KMS-11 (cell line): Measurements from ENCODE around the gene RNASEH1.

ENCODE experiments used
- H2AFZ ChIP-seq: fragments of 200-600 bp; sonication (generic); 2 replicates; pipeline ENCODE4 v1.6.1; 2016; ENCODE audit warnings: antibody characterized with exemption, mixed run types, low read depth
- H3K27ac ChIP-seq: fragments of 200-600 bp; sonication (generic); 2 replicates; pipeline ENCODE4 v1.6.1; 2016; ENCODE audit warnings: mild to moderate bottlenecking, mixed run types
- H3K27me3 ChIP-seq: fragments of 200-600 bp; sonication (generic); 2 replicates; pipeline ENCODE4 v1.6.1; 2017; ENCODE audit warnings: mild to moderate bottlenecking, low read depth, mixed run types, moderate library complexity; ENCODE audit not compliant: insufficient read depth
- H3K36me3 ChIP-seq: fragments of 200-600 bp; sonication (generic); 2 replicates; pipeline ENCODE4 v1.6.1; 2017; ENCODE audit warnings: mild to moderate bottlenecking, mixed run types; ENCODE audit not compliant: insufficient read depth
- H3K4me1 ChIP-seq: fragments of 200-600 bp; sonication (generic); 2 replicates; pipeline ENCODE4 v1.6.1; 2016; ENCODE audit warnings: mild to moderate bottlenecking, low read depth, mixed run types; ENCODE audit not compliant: poor library complexity, severe bottlenecking
- H3K4me2 ChIP-seq: fragments of 200-600 bp; sonication (generic); 2 replicates; pipeline ENCODE4 v1.7.0; 2016; ENCODE audit warnings: mild to moderate bottlenecking, mixed run types
- H3K4me3 ChIP-seq: fragments of 200-600 bp; sonication (generic); IDR thresholded peaks from 2 replicates; pipeline ENCODE4 v1.6.1; 2017; ENCODE audit warnings: low read depth, low read length, mixed read lengths; ENCODE audit not compliant: insufficient read depth
- H3K79me2 ChIP-seq: fragments of 200-600 bp; sonication (generic); 2 replicates; pipeline ENCODE4 v1.6.1; 2016; ENCODE audit warnings: low read depth, mixed run types; ENCODE audit not compliant: insufficient read depth
- H3K9ac ChIP-seq: fragments of 200-600 bp; sonication (generic); 2 replicates; pipeline ENCODE4 v1.6.1; 2016; ENCODE audit warnings: mild to moderate bottlenecking, mixed run types
- H4K20me1 ChIP-seq: fragments of 200-600 bp; sonication (generic); 2 replicates; pipeline ENCODE4 v1.6.1; 2016; ENCODE audit warnings: mild to moderate bottlenecking, mixed run types; ENCODE audit not compliant: insufficient read depth
- TF ChIP-seq, protein P1 (sequence below): fragments of 200-600 bp; sonication (generic); conservative IDR thresholded peaks from 2 replicates; pipeline ENCODE4 v1.6.1; 2017; ENCODE audit warnings: low read depth, mild to moderate bottlenecking, antibody characterized with exemption, low read length, moderate library complexity, mixed read lengths

RNASEH1 gene

DNA sequence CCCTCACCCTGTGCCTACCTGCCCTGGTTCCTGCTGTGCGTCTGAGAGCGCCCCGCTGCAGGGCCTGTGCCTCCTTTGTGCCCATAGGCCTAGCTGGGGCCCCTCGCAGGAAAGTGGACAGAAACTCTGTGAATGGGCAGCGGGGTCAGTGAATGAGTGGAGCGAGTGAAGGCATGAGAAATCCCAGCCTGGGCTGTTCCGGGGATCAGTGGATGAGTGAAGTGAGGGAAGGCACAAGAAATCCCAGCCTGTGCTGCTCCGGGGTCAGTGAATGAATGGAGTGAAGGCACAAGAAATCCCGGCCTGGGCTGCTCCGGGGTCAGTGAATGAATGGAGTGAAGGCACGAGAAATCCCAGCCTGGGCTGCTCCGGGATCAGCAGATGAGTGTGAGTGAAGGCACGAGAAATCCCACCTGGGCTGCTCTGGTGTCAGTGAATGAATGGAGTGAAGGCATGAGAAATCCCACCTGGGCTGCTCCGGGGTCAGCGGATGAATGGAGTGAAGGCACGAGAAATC lies 38.8 kb upstream of the RNASEH1 start:
- Histone ChIP-seq H3K27ac (no peak overlapping the region), H3K79me2 (no peaks in the 10 kb centered on the region), H3K4me1 (no peaks in the 10 kb centered on the region), H4K20me1 (no peaks in the 10 kb centered on the region), H3K4me2 (no peak overlapping the region), H2AFZ (no peak overlapping the region), H3K4me3 (no peak overlapping the region), H3K27me3 (no peaks in the 10 kb centered on the region), H3K9ac (no peak overlapping the region), H3K36me3 (no peaks in the 10 kb centered on the region)
- TF ChIP-seq, protein P1, sequence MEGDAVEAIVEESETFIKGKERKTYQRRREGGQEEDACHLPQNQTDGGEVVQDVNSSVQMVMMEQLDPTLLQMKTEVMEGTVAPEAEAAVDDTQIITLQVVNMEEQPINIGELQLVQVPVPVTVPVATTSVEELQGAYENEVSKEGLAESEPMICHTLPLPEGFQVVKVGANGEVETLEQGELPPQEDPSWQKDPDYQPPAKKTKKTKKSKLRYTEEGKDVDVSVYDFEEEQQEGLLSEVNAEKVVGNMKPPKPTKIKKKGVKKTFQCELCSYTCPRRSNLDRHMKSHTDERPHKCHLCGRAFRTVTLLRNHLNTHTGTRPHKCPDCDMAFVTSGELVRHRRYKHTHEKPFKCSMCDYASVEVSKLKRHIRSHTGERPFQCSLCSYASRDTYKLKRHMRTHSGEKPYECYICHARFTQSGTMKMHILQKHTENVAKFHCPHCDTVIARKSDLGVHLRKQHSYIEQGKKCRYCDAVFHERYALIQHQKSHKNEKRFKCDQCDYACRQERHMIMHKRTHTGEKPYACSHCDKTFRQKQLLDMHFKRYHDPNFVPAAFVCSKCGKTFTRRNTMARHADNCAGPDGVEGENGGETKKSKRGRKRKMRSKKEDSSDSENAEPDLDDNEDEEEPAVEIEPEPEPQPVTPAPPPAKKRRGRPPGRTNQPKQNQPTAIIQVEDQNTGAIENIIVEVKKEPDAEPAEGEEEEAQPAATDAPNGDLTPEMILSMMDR = no peak

DNA sequence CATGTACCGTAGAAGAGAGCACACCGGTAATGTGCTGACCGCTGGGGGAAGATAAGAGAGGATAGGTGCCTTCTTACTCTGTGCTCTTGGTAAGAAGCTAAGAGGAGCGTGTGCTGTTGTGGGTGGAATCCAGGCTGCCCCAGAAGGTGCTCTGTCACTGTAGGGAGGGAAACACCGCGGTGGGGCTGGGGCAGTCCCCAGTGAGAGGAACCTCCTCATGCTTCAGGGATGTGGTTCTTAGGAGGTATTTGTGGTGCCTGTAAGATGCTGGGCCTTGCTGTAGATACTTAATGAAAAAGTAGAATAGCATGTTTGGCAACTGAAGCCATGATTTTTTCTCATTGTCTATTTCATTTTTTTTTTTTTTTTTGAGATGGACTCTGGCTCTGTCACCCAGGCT lies 37.9 kb upstream of the RNASEH1 start:
- no peaks in the 10 kb centered on the region for H3K27me3 ChIP-seq

GRCh38 chr2:3595404-3595803 lies 37.3 kb upstream of the RNASEH1 start:
- TF ChIP-seq, protein P1 = no peak
- no peak overlapping the region for H3K4me2 ChIP-seq
- H3K36me3 ChIP-seq = no peaks in the 10 kb centered on the region
- H3K27me3 ChIP-seq = no peaks in the 10 kb centered on the region
- no peaks in the 10 kb centered on the region for H3K4me1 ChIP-seq
- no peaks in the 10 kb centered on the region for H4K20me1 ChIP-seq
- H2AFZ ChIP-seq = no peak overlapping the region
- no peak overlapping the region for H3K4me3 ChIP-seq
- H3K79me2 ChIP-seq = no peaks in the 10 kb centered on the region
- H3K27ac ChIP-seq = no peak overlapping the region
- no peak overlapping the region for H3K9ac ChIP-seq

More for the DNA sequence above, 37.9 kb upstream of the RNASEH1 start:
- no peak overlapping the region for H3K9ac ChIP-seq
- no peak overlapping the region for H3K27ac ChIP-seq
- H3K4me2 ChIP-seq = no peak overlapping the region
- no peak overlapping the region for H3K4me3 ChIP-seq
- no peaks in the 10 kb centered on the region for H3K4me1 ChIP-seq
- TF ChIP-seq, protein P1 = no peak
- H3K36me3 ChIP-seq = no peaks in the 10 kb centered on the region
- H4K20me1 ChIP-seq = no peaks in the 10 kb centered on the region
- H3K79me2 ChIP-seq = no peaks in the 10 kb centered on the region
- no peak overlapping the region for H2AFZ ChIP-seq

DNA sequence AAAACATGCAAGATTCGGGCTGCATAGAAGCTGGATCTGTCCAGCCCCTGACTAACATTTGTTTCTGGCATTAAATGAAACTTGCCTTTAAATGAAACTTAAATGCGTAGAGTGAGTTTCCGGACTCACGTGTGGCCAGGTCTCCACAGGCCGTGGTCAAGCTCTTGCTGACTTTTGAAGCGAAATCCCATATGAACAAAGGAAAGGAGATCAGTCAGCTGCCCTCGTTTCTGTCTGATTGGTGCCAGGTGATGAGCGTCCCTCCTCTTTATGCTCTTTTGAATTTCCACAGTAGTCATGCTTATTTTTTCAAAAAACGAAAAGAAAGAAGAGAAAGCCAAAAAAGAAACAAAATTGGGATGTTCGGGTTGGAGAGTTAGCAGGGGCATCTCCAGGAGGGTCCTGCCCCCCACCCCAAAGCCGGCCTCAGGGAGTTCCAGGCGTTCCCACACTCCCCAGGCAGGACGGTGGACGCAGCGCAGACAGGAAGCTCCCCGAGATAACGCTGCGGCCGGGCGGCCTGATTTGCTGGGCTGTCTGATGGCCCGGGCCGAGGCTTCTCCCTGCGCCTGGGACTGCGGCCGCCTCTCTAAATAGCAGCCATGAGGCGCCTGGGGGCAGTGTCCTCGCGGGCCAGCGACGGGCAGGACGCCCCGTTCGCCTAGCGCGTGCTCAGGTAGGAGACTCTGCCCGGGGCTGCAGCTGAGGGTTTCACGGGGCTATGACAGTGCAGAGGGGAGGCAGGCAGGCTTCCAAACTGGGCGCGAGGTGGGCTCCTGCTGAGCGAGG lies 36.6 kb upstream of the RNASEH1 start, which contains the start of gene COLEC11:
TSS of gene COLEC11 (plus strand) at position 620 of the 789 bp plus-strand sequence. CDS start 9,229 bp downstream, outside the sequence.
- Histone ChIP-seq H3K9ac (no peak within 1 kb of the TSS), H3K4me3 (no peak within 1 kb of the TSS), H3K79me2 (no peaks in the 10 kb centered on the region), H3K27me3 (no peaks in the 10 kb centered on the region), H2AFZ (no peak within 1 kb of the TSS), H3K4me2 (no peak within 1 kb of the TSS), H3K36me3 (no peaks in the 10 kb centered on the region), H4K20me1 (no peaks in the 10 kb centered on the region), H3K4me1 (no peaks in the 10 kb centered on the region), H3K27ac (no peak within 1 kb of the TSS)
- TF ChIP-seq, protein P1 = no peak
